ENCODE data around the gene NDRG2. TPM values are rescaled to one million over a fixed set of nuclear protein-coding genes. Genes with fewer than 3 reads are reported as not detected.
A peak's percentile ranks its signal among the peaks of the same experiment; 100 is the strongest.

Gene NDRG2
- total and polyA plus RNA-seq, 9 donors: 355 to 703 (median 433) TPM

DNA sequence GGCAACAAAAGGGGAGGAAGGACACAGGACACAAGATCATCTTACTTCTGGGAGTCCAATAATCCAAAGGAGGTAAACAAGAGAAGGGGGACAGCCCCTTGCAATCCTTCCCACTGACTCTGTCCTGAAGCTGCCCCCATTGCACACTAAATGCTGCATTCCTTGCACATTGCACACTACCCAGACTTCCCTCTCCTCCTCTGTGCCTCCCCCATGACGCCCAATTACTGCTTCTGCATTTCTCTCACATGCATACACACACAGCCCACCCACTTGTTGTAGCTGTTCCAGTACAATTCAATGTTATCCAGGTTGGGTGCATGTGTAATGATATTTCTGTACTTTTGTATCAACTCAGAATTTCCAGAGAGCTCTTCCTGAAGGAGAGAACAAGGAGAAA, 5.5 kb downstream of the NDRG2 start:
- Histone ChIP-seq H3K27ac (no peak overlapping the region), H3K36me3 (no peaks in the 10 kb centered on the region), H3K27me3 (no peaks in the 10 kb centered on the region), H3K9me3 (no peaks in the 10 kb centered on the region), H3K4me1 (ENCODE audit: insufficient read depth) (peaks cover 7% of the 10 kb centered on the region), H3K4me3 (no peak overlapping the region)
- intact Hi-C loops (cut with DNase I): loop anchor here in 2 of 4 donors (5.0 to 10.0 kb wide), 2 partner anchors 73 to 85 kb away; partner anchors contain the start of gene TMEM253 (in 1 of the 2)
- WGBS, 3 donors: 44 to 67% (median 48%) methylated on average over 1 of the region's 1 CpG
- no peak for DNase-seq
- TF ChIP-seq EP300 (IDR thresholded peaks at IDR 0.05) (no peak), POLR2A (IDR thresholded peaks at IDR 0.05) (no peak)
- TF ChIP-seq, protein P1, sequence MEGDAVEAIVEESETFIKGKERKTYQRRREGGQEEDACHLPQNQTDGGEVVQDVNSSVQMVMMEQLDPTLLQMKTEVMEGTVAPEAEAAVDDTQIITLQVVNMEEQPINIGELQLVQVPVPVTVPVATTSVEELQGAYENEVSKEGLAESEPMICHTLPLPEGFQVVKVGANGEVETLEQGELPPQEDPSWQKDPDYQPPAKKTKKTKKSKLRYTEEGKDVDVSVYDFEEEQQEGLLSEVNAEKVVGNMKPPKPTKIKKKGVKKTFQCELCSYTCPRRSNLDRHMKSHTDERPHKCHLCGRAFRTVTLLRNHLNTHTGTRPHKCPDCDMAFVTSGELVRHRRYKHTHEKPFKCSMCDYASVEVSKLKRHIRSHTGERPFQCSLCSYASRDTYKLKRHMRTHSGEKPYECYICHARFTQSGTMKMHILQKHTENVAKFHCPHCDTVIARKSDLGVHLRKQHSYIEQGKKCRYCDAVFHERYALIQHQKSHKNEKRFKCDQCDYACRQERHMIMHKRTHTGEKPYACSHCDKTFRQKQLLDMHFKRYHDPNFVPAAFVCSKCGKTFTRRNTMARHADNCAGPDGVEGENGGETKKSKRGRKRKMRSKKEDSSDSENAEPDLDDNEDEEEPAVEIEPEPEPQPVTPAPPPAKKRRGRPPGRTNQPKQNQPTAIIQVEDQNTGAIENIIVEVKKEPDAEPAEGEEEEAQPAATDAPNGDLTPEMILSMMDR (IDR thresholded peaks at IDR 0.05): no peak

DNA sequence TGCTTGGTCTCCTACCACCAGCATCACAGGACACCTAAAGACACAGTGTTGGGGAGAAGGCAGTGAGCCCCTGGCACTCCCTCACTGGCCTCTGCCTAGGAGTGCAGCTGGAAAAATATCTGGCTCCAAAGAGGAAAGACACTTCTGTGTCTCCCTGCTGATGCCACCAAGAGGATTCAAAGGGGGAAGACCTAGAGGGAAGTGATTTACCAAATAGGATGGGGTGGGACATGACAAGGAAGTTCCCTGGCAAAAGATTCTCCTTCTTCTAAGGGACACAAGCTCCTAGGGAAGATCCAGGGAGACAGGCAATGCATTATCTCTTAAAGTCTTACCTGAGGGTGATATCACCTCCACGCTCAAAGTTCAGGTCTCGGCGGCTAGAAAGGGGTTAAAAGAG, 6.1 kb downstream of the NDRG2 start:
- Histone ChIP-seq H3K9me3 (no peaks in the 10 kb centered on the region), H3K4me3 (no peak overlapping the region), H3K27me3 (no peaks in the 10 kb centered on the region), H3K36me3 (no peaks in the 10 kb centered on the region), H3K4me1 (ENCODE audit: insufficient read depth) (peaks cover 7% of the 10 kb centered on the region), H3K27ac (no peak overlapping the region)
- TF ChIP-seq EP300 (IDR thresholded peaks at IDR 0.05) (no peak), POLR2A (IDR thresholded peaks at IDR 0.05) (no peak)
- TF ChIP-seq, protein P1 (IDR thresholded peaks at IDR 0.05): no peak
- no peak for DNase-seq
- intact Hi-C loops (cut with DNase I): loop anchor here in 2 of 4 donors (5.0 to 10.0 kb wide), 2 partner anchors 74 to 86 kb away; partner anchors contain the start of gene TMEM253 (in 1 of the 2)
- 76 to 90% (median 85%) methylated on average over 3 of the region's 3 CpGs for WGBS, 3 donors

DNA sequence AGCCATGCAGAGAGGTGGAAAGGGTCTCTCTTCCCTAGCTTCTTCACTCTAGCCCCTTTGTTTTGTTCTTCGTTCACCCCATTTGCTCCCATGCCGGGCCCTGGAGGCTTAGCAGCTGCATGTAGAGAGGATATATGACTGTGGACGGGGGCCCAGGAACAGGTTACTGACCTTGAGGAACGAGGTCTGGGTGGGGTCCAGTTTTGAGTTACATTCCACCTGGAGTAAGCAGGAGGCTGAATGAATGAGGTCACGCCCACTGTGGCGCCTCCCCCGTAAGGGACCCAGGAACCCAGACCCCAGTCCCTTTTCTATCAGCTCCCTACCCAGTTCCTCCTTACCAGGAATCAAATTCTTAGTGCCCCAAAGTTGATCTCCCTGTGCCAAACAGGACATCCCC, 6.6 kb downstream of the NDRG2 start:
- Histone ChIP-seq H3K36me3 (no peaks in the 10 kb centered on the region), H3K4me1 (ENCODE audit: insufficient read depth) (peaks cover 7% of the 10 kb centered on the region), H3K4me3 (no peak overlapping the region), H3K27ac (no peak overlapping the region), H3K9me3 (no peaks in the 10 kb centered on the region), H3K27me3 (no peaks in the 10 kb centered on the region)
- intact Hi-C loops (cut with DNase I): loop anchor here in 2 of 4 donors (5.0 to 10.0 kb wide), 2 partner anchors 74 to 87 kb away; partner anchors contain the start of gene TMEM253 (in 1 of the 2)
- WGBS, 3 donors: 52 to 66% (median 58%) methylated on average over 7 of the region's 7 CpGs
- DNase-seq: no peak
- TF ChIP-seq EP300 (IDR thresholded peaks at IDR 0.05) (no peak), POLR2A (IDR thresholded peaks at IDR 0.05) (no peak)
- TF ChIP-seq, protein P1 (IDR thresholded peaks at IDR 0.05): no peak

DNA sequence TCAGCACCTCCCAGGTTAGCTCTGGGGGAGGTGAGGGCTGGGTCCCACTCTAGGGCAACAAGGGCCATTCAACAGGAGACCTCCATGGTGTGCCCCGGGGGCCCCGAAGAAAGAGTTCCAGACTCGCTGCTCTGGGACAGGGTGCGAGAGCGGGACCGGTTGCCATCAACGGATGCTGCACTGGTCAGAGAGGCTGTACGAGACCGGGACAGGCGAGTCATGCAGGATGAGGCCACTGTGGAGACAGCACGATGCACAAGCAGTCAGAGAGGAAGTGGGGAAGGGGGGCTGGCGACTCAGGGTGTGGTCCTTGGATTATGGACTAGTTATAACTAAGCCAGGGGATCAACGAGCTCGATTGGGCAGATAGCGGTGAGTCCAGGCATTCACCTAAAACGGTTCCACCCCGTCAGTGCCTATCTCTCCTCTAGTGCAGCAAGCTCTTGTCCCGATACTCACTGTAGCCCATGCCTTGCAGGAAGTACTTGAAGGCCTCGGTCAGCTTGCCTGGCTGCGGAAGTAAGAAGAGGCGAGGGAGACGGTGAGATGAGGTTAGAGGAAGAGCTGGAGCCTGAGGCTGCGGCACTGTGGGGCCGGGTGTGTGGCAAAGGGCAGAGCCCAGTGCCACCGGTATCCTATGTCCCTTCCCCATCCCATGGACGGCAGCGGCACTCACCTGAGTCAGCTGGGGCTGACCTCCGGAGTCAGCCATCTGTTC, 7.2 kb downstream of the NDRG2 start:
- Histone ChIP-seq H3K27me3 (no peaks in the 10 kb centered on the region), H3K27ac (peak overlapping the region in 1 of 2 donors; percentile 27), H3K9me3 (no peaks in the 10 kb centered on the region), H3K36me3 (no peaks in the 10 kb centered on the region), H3K4me1 (ENCODE audit: insufficient read depth) (peaks cover 6% of the 10 kb centered on the region), H3K4me3 (no peak overlapping the region)
- TF ChIP-seq EP300 (IDR thresholded peaks at IDR 0.05) (no peak), POLR2A (IDR thresholded peaks at IDR 0.05) (no peak)
- TF ChIP-seq, protein P1 (IDR thresholded peaks at IDR 0.05): no peak
- no peak for DNase-seq
- intact Hi-C loops (cut with DNase I): loop anchor here in 2 of 4 donors (5.0 to 10.0 kb wide), 2 partner anchors 75 to 87 kb away; partner anchors contain the start of gene TMEM253 (in 1 of the 2)
- whole genome bisulfite sequencing, 3 donors: 73 to 77% (median 74%) methylated on average over 28 of the region's 28 CpGs

Measured in ovary (tissue), 9 donors.